HG03439 (cell line): ENCODE measurements around the gene STON1.
"Not testable (repeated sequence)": the region's sequence is repeated elsewhere in the genome, so short reads cannot be mapped to it uniquely, and the experiment has no call there.

Experiments
- ATAC-seq: cut with Tn5 transposase; IDR thresholded peaks from one replicate; pipeline ENCODE4 v1.9.1; 2021; ENCODE audit warnings: mild to moderate bottlenecking, moderate library complexity; ENCODE audit not compliant: unreplicated experiment

STON1 gene

DNA sequence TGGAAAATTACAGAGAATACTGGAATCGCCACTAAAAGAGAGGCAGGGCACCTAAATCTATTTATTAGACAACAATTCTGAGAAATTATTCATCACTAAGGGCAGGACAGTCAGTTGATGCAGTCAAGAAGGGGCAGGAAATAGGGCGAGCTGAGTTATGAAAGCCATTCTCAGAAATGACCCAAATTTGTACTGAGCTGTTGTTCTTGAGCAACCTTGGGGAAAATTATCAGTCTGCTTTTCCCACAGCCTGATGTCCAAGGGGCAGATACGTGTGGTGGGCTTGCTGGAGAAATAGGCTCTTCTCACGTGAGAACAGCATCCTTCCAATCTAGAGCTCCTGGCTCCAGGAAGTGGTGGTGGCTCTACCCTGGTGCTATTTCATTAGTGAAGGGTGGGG, 38.6 kb downstream of the STON1 start:
- ATAC-seq: no peak

DNA sequence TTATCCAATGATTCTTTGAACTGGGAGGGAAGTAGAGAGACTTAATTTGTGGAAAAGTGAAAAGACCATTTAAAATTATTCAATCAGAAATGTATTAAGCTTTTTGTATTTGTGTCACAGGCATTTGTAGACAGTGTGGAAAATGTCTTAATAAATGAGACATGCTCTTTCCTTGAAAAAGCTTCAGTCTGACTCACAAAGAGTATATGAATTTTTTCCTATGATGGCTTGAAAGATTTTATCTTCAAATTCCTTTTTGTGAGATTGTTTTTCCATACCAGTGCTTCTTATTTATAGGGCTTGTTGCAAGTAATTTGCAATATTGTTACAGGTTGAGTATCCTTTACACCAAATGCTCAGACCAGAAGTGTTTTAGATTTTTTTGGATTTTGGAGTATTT, 39.5 kb downstream of the STON1 start:
- no peak for ATAC-seq

DNA sequence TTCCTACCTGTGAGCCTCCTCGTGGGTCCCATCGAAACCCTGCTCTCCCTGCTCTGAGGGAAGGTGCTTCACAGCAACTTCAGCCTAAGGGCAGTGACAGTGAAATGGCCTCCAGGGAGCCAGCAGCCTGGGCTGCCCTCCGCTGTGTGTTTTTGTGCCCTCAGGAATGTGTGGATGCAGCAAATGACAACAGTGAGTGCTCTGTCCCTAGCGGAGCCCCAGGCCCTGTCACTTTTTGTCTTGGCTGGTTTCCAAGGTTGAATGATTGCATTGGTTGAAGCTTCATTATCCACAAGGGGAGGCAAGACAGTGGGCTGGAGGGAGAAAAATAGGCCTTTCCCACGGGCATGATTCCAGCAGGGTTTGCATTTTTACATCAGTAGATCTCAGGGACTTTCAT, 42.9 kb downstream of the STON1 start:
- no peak for ATAC-seq

DNA sequence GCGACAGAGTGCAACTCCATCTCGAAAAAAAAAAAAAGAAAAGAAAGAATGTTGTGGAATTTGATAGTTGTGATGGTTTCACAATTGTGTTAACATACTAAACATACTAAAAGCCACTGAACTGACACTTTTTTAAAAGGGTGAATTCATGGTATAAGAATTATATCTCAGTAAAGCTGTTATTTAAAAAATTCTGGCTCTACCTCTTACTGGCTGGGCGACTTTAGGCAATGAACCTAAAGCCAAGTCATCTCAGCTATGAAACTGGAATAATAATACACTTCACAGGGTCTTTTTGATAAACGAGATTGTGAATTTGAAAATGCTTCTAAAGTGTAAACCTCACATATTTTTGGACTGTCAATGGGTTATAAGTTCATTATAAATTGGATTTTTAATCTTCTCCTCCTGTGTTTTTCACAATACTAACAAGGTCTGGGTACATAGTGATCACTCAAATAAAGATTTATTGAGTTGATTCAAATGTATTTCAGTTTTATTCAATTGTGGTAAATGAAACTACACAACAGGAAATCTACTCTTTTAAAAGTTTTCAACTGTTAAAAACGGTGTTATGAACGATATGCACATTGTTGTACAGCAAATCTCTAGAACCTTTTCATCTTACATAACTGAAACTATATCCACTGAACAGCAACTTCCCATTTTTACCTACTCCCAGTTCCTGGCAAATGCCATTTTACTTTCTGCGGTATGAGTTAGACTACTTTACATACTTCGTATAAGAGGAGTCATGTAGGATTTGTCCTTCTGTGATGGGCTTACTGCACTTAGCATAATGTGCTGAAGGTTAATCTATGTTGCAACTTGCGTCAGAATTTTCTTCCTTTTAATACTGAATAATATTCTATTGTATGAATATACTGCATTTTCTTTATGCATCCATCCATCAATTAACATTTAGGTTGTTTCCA, 44.7 kb downstream of the STON1 start:
- ATAC-seq: no peak

DNA sequence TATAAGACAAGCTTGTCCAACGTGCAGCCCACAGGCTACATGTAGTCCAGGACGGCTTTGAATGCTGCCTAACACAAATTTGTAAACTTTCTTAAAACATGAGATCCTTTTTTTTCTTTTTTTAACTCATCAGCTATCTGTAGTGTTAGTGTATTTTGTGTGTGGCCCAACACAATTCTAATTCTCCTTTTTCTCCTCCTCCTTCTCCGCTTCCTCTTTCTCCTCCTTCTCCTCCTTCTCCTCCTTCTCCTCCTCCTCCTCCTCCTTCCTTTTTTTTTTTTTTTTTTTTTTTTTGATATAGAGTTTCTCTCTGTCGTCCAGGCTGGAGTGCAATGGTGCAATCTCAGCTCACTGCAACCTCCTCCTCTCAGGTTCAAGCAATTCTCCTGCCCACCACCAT, 48.4 kb downstream of the STON1 start:
- ATAC-seq: no peak

DNA sequence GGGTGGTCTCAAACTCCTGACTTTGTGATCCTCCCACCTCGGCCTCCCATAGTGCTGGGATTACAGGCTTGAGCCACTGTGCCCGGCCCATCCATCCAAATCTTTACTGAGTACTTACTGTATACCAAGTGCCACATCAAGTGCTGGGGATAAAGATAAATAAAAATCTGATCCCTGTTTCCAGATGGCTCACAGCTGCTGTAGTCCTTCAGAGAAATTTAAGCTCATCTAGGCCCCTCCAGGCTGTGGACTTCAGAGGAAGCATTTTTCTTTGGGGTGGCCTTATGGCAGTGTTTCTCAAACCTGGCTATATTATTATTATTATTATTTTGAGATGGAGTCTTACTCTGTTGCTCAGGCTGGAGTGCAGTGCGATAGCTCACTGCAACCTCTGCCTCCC, 54.0 kb downstream of the STON1 start:
- no peak for ATAC-seq

DNA sequence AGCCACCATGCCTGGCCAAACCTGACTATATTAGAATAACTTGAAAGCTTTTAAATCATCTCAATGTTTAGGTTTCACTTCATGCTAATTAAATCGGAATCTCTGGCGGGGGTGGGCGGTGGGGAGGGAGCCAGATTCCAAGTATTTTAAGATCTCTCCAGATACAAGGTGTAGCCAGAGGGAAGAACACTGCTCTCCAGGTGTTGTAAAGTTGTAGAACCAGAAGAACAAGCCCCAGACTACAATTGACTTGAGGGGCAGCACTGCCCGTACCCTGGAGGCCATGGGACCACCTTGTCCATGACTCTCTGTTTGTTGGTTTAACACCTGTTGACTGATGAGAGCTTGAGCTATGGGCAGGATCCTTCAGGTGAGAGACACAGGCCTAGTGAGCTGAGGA, 54.6 kb downstream of the STON1 start:
- ATAC-seq: no peak

DNA sequence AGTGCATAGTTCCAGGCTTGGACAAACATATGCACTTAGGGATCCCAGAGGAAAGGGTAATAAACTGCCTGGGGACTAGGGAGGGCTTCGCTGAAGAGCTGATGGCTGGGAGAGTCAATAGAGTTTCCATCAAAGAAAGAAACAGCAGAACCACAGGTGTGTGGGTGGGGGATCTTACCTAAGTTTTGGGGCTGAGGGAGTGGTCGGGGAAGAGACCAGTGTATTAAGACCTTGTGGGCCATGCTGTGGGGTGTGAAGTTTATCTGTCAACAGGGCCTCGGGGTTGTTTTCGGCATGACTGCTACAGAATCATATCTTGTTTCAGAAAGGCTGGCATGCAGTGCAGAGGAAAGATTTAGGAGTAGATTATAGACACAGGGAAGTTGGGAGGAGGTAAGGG, 56.5 kb downstream of the STON1 start:
- no peak for ATAC-seq

DNA sequence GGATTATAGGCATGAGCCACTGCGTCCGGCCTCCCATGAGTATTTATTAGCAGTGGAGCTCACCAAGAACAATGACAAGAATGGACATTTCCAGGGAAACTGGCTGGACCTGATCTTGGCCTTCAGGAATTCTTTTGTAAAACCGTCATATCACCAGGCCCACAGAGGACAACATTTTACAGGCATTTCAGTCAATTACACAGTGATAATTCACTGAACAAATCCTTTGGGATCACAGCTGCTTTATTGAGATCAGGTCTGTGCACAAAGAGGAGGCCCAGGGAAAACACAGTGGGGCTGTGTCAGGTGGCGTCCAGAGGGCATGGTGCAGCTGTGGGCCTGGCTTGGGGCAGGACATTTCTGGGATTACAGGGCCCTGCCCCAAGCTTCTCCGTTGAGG, 57.6 kb downstream of the STON1 start:
- no peak for ATAC-seq

DNA sequence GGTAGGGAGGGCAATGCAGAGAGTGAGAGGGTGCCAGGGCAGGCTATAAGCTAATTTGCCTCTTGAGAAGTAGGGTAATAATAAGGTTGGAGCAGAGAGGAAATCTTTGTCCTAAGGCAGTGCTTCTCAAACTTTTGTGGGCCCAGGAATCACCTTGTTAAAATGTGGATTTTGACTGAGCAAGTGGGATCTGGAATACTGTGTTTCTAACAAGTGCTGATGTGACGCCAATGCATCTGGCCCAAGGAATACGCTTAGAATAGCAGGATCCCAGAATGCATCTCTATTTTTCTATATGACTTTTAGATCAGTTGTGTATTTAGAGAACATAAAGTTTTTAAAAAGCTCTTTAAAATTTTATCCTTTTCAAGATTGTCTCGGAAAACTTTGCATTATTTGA, 58.0 kb downstream of the STON1 start:
- ATAC-seq: no peak

DNA sequence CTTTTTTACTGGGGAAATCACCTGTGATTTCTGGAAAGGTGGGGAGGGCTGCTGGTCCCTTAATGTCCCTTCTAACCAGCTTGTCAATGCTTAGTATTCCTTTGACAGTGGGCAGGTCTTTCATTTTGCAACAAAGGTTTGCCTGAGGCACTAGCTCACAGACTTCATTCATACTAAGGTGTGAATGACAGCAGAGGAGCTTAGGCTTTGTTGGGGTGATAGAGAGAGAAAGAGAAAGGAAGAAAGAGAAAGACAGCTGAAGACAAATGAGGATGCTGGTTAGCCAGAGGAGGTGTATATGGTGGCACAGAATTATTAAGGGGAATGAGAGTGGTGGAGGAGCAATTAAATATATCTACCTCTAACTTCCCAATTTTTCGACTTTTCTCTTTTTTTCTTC, 58.8 kb downstream of the STON1 start:
- no peak for ATAC-seq

DNA sequence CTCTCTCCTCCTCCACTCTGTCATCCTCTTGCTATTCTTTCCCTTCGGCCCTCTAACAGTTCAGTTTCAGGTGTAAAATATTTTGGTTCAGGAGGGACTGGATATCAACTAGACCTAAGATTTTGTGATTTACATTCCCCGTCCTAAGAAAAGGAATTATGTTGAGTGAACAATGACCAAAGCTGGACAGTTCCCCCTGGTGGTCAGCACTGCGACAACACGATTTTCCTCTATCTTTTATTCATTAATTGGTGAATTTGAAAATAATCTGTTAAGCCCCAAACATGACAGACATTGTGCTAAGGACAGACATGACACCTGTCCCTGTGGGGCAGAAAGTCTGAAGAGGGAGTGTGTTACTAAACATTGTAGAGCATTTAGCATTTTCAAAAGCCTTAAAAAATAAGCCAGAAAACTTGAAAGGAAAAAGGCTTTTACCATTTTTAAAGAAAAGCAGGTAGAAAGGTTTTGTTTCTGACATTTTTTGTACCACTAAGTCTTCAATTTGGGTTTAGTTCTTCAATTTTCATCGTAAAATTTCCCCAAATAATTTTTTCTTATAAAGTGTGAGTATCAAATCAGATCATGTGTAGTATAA, 59.3 kb downstream of the STON1 start:
- ATAC-seq: no peak

DNA sequence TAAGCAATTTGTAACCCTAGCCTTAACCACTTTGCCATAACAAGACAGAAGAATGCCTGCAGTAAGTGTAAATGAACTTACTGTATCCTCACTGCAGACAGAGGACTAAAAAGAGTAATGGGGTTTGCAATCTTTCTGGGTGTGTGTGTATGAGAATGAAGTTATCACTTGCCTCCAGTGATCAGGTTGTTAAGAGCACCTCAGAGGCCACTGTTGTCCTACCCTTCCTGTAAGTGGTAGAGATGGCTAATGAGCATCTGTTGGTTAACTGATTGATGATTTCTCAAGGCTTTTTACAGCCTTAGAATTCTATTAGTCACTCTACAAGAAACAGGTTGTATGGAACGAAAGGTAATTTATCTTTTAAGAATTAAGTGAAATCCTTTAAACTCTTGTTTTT, 60.1 kb downstream of the STON1 start:
- no peak for ATAC-seq

DNA sequence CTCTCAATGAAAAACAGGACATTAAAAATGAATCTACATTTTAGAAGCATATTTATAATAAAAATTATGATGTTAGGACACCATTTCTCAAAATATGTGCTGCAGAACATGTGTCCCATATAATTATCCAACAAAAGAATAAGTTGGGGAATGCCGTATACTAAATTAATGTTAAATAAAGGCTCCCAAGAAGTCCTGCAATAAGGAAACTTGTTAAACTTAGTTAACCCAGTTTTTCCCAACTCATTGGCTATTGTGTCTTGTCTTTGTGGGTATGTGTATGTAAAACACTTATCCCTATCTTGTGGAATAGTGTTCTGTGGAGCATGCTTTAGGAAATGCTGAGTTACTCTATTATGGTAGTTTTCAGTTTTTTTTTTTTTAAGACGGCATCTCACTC, 62.1 kb downstream of the STON1 start:
- no peak for ATAC-seq

DNA sequence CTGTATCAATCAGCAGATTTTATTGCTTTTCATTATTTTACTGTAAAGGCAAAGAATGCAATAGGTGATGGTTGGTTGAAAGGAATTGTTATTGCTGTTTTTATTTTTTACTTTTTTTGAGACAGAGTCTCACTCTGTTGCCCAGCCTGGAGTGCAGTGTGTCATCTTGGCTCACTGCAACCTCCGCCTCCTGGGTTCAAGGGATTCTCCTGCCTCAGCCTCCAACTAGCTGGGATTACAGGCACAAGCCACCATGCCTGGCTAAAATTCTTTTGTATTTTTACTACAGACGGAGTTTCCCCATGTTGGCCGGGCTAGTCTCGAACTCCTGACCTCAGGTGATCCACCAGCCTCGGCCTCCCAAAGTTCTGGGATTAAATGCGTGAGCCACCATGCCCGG, 66.8 kb downstream of the STON1 start:
- not testable (repeated sequence) for ATAC-seq

DNA sequence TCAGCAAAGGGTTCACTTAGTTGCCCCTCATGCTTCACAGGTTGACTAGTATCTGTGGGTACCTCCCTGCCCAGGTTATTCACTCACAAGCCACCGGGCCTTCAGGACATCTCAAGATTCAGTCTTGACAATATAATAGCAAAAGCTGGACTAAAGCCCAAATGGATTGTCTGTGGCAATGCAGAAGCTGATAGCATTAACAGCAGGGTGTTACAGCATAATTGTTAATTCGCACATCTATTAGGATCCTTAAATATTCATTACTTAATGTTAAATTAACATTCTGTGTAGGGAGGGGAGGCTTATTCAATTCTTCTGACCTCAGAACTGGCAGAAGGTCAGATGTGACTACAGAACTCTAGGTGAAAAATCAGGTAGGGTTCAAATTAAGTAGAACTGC, 67.5 kb downstream of the STON1 start:
- no peak for ATAC-seq

DNA sequence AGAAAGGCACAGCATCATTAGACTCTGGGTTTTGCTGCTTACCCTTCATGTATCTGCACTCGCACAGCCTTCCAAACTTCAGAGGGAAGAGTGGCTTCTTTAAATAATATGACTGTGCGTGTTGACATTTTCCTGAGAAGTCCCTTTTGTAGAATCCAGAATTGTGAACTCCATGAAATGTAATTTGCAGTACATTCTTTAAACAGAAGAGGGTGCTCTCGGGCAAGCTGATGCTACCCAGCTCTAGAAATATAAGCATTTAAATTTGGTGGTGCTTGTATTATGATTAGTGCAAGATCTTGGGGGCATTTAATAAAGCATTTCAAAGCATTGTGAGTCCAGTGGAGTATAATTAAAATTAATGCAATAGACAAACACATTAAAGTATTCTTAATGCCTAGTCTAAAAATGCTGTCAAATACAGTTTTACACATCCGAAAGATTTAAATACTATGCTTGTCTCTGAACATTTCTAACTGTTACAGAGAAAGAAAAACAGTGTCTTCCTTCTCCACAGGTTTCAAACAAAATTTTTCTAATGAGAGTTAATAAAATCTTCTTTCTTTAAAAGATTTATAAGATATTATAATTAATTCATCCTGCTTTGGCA, 70.4 kb downstream of the STON1 start:
- no peak for ATAC-seq

DNA sequence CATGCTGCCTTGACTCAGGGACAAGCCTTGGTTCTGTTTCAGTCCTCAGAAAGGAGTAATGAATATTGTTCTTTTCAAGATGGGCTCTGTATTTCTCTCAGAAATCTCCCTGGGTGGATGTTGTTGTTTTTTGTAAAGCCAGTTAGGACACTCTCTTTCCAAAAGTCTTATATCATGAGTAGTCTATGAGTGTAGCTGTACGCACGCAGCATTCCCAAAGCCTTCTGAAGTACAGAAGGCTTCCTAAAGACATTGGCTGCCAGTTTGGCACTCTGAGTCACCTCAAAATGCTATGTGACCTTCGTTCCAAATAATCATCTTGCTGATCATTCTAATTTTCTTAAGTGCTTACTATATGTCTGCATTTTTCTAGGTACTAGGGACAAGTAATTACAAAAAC, 71.0 kb downstream of the STON1 start:
- no peak for ATAC-seq

DNA sequence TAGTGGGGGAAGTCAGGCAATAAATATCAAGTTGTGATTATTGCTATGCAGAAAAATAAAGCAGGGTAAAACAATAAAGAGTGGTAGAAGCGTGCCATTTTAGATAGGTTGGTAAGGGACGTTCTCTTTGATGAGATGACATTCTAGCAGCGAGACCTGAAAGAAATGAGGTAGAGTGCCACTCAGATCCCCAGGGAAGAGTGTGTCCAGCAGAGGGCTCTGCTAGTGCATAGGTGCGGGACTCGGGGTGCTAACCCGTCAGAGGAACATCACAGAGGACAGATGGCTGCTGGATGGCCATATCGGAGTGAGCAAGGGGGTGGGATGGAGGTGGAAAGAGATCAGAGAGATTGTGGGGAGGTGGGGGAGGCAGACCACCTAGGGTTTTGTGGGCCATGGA, 71.4 kb downstream of the STON1 start:
- no peak for ATAC-seq

DNA sequence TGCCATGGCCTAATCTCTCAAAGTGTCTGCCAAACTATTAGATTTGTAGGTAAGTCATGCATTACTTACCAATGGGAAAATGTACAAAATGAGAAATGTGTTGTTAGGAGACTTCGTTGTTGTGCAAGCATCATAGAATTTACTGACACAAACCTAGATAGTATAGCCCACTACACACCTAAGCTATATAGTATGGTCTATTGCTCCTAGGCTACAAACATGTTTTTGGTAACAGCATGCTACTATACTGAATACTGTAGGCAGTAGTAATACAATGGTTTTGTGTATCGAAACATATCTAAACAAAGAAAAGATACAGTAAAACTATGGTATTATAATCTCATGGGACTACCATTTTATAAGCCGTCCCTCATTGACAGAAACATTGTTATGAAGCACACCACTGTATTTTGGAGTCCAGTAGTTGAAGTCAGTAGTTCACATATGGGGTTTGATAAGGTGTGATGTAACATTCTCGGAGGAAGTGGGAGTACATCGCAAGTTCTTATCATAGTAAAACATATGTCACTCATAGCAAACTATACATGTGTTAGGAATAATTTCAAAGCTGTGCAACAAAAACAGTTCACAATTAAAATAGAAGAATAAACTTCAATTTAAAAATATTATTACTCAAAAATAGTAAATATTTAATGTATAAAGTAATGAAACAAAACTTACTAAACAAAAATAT, 75.7 kb downstream of the STON1 start:
- no peak for ATAC-seq

DNA sequence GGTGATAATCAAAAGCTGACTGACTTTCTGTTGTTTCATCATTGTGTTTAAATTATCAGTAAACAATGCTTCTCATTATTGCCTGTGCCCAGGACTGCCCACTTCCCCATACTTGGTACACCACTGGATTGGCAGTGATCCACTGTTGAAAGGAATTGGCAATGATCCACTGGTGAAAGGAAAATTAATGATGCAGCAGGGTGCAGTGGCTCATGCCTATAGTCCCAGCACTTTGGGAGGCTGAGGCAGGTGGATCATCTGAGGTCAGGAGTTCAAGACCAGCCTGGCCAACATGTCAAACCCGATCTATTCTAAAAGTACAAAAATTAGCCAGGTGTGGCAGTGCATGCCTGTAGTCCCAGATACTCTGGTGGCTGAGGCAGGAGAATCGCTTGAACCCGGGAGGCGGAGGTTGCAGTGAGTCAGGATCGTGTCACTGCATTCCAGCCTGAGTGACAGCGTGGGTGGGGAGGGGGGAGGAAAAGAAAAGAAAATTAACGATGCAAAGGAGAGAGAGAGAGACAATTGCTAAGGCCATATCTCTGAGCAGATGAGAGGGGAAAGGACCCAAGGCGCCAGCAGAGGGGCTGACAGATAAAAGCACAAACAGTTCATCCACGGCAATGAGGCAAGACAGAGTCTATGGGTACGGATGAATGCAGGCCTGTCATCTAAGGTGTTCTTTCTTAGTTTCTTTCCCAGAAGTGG, 77.5 kb downstream of the STON1 start:
- ATAC-seq: no peak
